Neuron (in vitro differentiated cells): Measurements from ENCODE around the gene USP47.

Experiments
- H2AFZ ChIP-seq: one replicate; pipeline ENCODE4 v1.6.1; 2013; ENCODE audit warnings: low read depth, mild to moderate bottlenecking, inconsistent platforms, low read length, moderate library complexity
- H3K27me3 ChIP-seq: one replicate; pipeline ENCODE4 v1.6.1; 2013; ENCODE audit warnings: low read length; ENCODE audit not compliant: insufficient read depth
- H3K36me3 ChIP-seq: one replicate; pipeline ENCODE4 v1.6.1; 2013; ENCODE audit warnings: low read length; ENCODE audit not compliant: insufficient read depth
- H3K4me1 ChIP-seq: one replicate; pipeline ENCODE4 v1.6.1; 2013; ENCODE audit warnings: low read length; ENCODE audit not compliant: insufficient read depth
- H3K4me3 ChIP-seq: 2 replicates; pipeline ENCODE4 v1.5.1; 2013; ENCODE audit warnings: mild to moderate bottlenecking, low read length, moderate library complexity
- H3K9me3 ChIP-seq: one replicate; pipeline ENCODE4 v1.6.1; 2013; ENCODE audit warnings: low read length

USP47 gene

GRCh38 chr11:11959601-11960000 is 117.8 kb downstream of the USP47 start:
- no peaks in the 10 kb centered on the region for H3K27me3 ChIP-seq
- no peaks in the 10 kb centered on the region for H3K9me3 ChIP-seq
- H2AFZ ChIP-seq = no peak overlapping the region
- no peak overlapping the region for H3K4me3 ChIP-seq
- H3K36me3 ChIP-seq = peaks cover 43% of the 10 kb centered on the region
- peaks cover 25% of the 10 kb centered on the region for H3K4me1 ChIP-seq

GRCh38 chr11:11960687-11961086 is 118.9 kb downstream of the USP47 start:
- H2AFZ ChIP-seq = no peak overlapping the region
- no peak overlapping the region for H3K4me3 ChIP-seq
- H3K36me3 ChIP-seq = peaks cover 33% of the 10 kb centered on the region

GRCh38 chr11:11961399-11962028 is 119.7 kb downstream of the USP47 start:
- Histone ChIP-seq H3K36me3 (peaks cover 25% of the 10 kb centered on the region), H3K4me3 (no peak overlapping the region), H3K9me3 (no peaks in the 10 kb centered on the region), H3K27me3 (no peaks in the 10 kb centered on the region), H2AFZ (no peak overlapping the region), H3K4me1 (peaks cover 25% of the 10 kb centered on the region)

More at GRCh38 chr11:11960687-11961086, 118.9 kb downstream of the USP47 start:
- H3K4me1 ChIP-seq = peaks cover 25% of the 10 kb centered on the region
- no peaks in the 10 kb centered on the region for H3K9me3 ChIP-seq
- H3K27me3 ChIP-seq = no peaks in the 10 kb centered on the region

GRCh38 chr11:11963067-11963466 is 121.3 kb downstream of the USP47 start:
- Histone ChIP-seq H3K36me3 (peaks cover 15% of the 10 kb centered on the region), H3K9me3 (no peaks in the 10 kb centered on the region), H2AFZ (no peak overlapping the region)

DNA sequence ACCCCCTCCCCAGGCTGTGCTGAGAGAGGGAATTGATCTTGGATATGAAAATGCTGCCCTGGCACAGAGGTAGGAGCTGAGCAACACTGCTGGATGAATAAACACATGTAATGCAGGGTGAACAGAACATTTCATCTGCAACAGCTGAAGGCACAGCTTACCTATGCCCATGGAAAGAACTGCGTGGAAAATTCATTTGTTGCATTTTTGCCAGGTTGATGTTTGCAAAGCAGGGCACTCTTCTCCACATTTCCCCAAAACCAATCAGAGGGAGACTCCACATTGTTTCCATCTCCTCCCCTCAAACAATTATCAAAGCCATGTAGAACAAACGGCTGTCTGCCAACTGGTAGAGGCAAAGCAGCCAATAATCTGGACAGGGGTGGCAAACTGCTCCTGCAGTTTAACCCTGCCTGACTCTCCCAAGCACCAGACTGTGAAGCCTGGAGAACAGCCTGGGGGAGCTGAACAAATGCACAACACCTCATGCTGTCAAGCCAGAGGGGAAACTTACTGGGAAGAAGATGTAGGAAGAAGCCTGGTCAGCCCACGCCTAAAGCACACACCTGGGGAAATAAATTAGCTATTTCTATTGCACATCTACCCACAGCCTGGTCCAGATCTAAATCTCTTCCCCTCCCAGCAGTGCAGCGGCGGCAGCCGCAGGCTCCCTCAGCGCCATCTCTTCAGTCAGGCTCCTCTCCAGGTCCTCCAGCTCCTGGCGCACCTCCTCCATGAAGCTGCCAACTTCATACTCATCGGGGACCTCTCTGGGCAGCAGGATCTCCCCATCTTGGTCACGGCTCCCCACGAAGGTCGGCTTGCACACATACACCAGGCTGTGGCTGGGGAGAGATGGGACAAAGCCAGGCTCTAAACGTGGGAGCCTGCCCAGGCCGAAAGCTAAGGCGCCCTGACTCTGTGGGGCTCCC is 122.3 kb downstream of the USP47 start:
- peaks cover 11% of the 10 kb centered on the region for H3K4me1 ChIP-seq
- no peaks in the 10 kb centered on the region for H3K9me3 ChIP-seq
- H3K27me3 ChIP-seq = no peaks in the 10 kb centered on the region
- H3K4me3 ChIP-seq = no peak overlapping the region
- peaks cover 8% of the 10 kb centered on the region for H3K36me3 ChIP-seq
- no peak overlapping the region for H2AFZ ChIP-seq

More at GRCh38 chr11:11963067-11963466, 121.3 kb downstream of the USP47 start:
- no peak overlapping the region for H3K4me3 ChIP-seq
- H3K27me3 ChIP-seq = no peaks in the 10 kb centered on the region
- peaks cover 21% of the 10 kb centered on the region for H3K4me1 ChIP-seq

- Histone ChIP-seq H3K4me1 (peaks cover 9% of the 10 kb centered on the region), H3K36me3 (peaks cover 8% of the 10 kb centered on the region), H3K9me3 (no peaks in the 10 kb centered on the region), H2AFZ (no peak overlapping the region), H3K27me3 (no peaks in the 10 kb centered on the region), H3K4me3 (no peak overlapping the region)
These were observed 123.0 kb downstream of the USP47 start for GRCh38 chr11:11964774-11965150.

DNA sequence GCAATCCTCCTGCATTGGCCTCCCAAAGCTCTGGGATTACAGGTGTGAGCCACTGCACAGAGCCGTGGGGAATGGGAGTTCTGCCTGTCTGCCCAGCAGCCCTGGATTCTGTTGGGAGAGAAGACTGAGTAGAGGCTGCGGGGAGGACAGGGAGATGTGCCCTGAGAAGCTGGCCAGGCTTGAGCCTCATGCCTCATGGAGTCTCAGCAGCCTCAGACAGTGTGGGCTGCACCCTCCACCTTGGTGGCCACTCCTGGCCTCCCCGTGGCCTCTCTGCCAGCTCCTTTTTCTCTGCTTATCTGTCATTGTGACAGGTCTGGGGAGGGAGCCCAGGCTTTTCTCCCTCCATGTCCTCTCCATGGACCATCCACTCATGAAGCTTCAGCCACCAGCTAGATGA is 123.4 kb downstream of the USP47 start:
- Histone ChIP-seq H3K36me3 (peaks cover 5% of the 10 kb centered on the region), H3K27me3 (no peaks in the 10 kb centered on the region), H3K9me3 (no peaks in the 10 kb centered on the region), H3K4me3 (no peak overlapping the region), H2AFZ (no peak overlapping the region), H3K4me1 (peaks cover 11% of the 10 kb centered on the region)

- peaks cover 5% of the 10 kb centered on the region for H3K36me3 ChIP-seq
- no peaks in the 10 kb centered on the region for H3K9me3 ChIP-seq
- no peak overlapping the region for H2AFZ ChIP-seq
- no peak overlapping the region for H3K4me3 ChIP-seq
- peaks cover 12% of the 10 kb centered on the region for H3K4me1 ChIP-seq
- H3K27me3 ChIP-seq = no peaks in the 10 kb centered on the region
These were observed 124.0 kb downstream of the USP47 start for GRCh38 chr11:11965656-11966353.

- Histone ChIP-seq H3K27me3 (no peaks in the 10 kb centered on the region), H3K9me3 (no peaks in the 10 kb centered on the region), H3K36me3 (peaks cover 5% of the 10 kb centered on the region), H3K4me1 (peaks cover 17% of the 10 kb centered on the region), H3K4me3 (no peak overlapping the region), H2AFZ (no peak overlapping the region)
These were observed 124.6 kb downstream of the USP47 start for GRCh38 chr11:11966354-11966741.

DNA sequence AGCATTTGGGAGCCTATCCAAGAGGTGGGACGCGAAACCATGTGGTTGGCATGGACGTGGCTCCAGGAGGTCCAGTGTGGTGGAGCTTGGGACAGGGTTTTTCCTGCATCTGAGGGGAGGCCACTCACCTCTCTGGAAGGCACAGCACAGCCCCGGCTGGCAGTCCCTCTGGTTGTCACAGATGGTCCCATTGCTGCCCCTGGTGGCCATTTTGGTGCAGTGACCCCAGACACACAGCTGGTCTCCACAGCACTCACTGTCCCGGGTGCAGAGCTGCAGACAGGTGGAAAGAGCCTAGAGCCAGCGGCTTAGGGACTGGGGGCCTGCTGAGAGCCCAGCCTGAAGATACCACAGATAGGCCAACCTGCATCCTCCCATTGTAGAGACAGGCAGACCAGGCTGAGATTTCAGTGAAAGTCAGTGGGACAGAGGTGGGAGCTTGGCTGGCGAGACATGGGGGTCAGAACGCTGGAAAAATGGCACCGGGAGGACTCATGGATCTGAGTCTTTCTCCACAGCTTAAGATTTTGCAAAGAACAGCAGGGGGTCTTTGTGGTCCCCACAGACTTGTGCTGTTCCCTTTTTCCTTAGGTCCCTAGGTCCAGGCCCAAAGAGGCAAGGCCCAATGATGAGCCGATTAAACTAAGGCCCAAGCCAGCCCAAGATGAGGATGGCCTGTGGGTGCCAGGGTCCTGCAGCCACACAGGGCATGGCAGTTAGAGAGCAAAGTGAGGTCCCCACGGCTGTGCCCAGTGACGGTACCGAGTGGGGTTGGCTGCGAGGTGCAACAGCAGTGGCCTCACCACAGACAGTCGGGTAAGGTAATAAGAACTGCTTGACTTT is 125.3 kb downstream of the USP47 start:
- no peak overlapping the region for H2AFZ ChIP-seq
- H3K4me3 ChIP-seq = no peak overlapping the region
- no peaks in the 10 kb centered on the region for H3K27me3 ChIP-seq
- H3K36me3 ChIP-seq = peaks cover 5% of the 10 kb centered on the region
- H3K9me3 ChIP-seq = no peaks in the 10 kb centered on the region
- peaks cover 24% of the 10 kb centered on the region for H3K4me1 ChIP-seq

GRCh38 chr11:11967669-11968510 is 126.1 kb downstream of the USP47 start:
- H2AFZ ChIP-seq = no peak overlapping the region
- no peaks in the 10 kb centered on the region for H3K27me3 ChIP-seq
- H3K36me3 ChIP-seq = peaks cover 5% of the 10 kb centered on the region
- no peaks in the 10 kb centered on the region for H3K9me3 ChIP-seq
- H3K4me3 ChIP-seq = no peak overlapping the region
- peaks cover 32% of the 10 kb centered on the region for H3K4me1 ChIP-seq
